ENCODE data around the gene SLC6A11. TPM values are rescaled to one million over a fixed set of nuclear protein-coding genes. Genes with fewer than 3 reads are reported as not detected.

Gene SLC6A11
- total RNA-seq, 1 experiment from 2014 or later, result 1.5 TPM

GRCh38 chr3:10873415-10873814 is 57.4 kb downstream of the SLC6A11 start:
- no peak for DNase-seq
- H3K79me1 ChIP-seq (ENCODE audit: insufficient read depth, low read depth, low read length, poor library complexity, severe bottlenecking), result no peaks in the 10 kb centered on the region
- H3K27ac Mint-ChIP-seq, result no peak overlapping the region
- no peak overlapping the region for H4K8ac ChIP-seq (replicated peaks; ENCODE audit: insufficient read length, low read depth, low read length)
- TF ChIP-seq CTCF (conservative IDR thresholded peaks at IDR 0.05), result no peak
- no peak overlapping the region for H2BK12ac ChIP-seq (ENCODE audit: insufficient read length, low read depth, low read length)
- no peaks in the 10 kb centered on the region for H3K9me3 Mint-ChIP-seq
- no peak overlapping the region for H3K23ac ChIP-seq (ENCODE audit: insufficient read length, low read depth, low read length)
- no peak overlapping the region for H2BK20ac ChIP-seq (ENCODE audit: low read depth, low read length, poor library complexity, severe bottlenecking)
- H3K4me1 ChIP-seq (ENCODE audit: insufficient read depth, low read length), result no peaks in the 10 kb centered on the region
- H2BK15ac ChIP-seq (ENCODE audit: low read depth, low read length), result no peak overlapping the region
- no peak overlapping the region for H2AK5ac ChIP-seq (ENCODE audit: insufficient read length, low read length)
- no peak overlapping the region for H3K18ac ChIP-seq (ENCODE audit: insufficient read length, low read depth, low read length)
- H3K27ac ChIP-seq (ENCODE audit: insufficient read length, low read depth, low read length), result no peak overlapping the region
- H2AFZ ChIP-seq (ENCODE audit: low read length), result no peak overlapping the region
- peaks cover 0 to 5% of the 10 kb centered on the region in 2 experiments; a peak in 1 of 4 replicates for H3K4me1 Mint-ChIP-seq
- H3K23me2 ChIP-seq (ENCODE audit: insufficient read length, low read depth, low read length, poor library complexity, severe bottlenecking), result no peaks in the 10 kb centered on the region
- H4K20me1 ChIP-seq (ENCODE audit: control insufficient read depth, insufficient read depth, insufficient read length), result no peaks in the 10 kb centered on the region
- H3K36me3 Mint-ChIP-seq (ENCODE audit: insufficient read depth in 1 of 3, low read depth in 3 of 3), result no peaks in the 10 kb centered on the region; a peak in 1 of 7 replicates
- H3K9me3 ChIP-seq (ENCODE audit: control insufficient read depth, low read depth, low read length), result no peaks in the 10 kb centered on the region
- no peak overlapping the region for H2BK5ac ChIP-seq (ENCODE audit: insufficient read length, low read length)
- no peak overlapping the region for H3K4ac ChIP-seq (ENCODE audit: low read depth, low read length)
- H3K14ac ChIP-seq (ENCODE audit: insufficient read depth, low read length), result no peak overlapping the region
- H3K4me3 Mint-ChIP-seq, result no peak overlapping the region
- H3K4me2 ChIP-seq (ENCODE audit: insufficient read depth, insufficient read length, low read length), result no peak overlapping the region
- no peak overlapping the region for H3T11ph ChIP-seq (ENCODE audit: low read length)
- no peak overlapping the region for H3K56ac ChIP-seq (ENCODE audit: insufficient read length, low read depth, low read length)
- H4K91ac ChIP-seq (ENCODE audit: insufficient read length, low read depth, low read length), result no peak overlapping the region
- peaks cover 99% of the 10 kb centered on the region for H3K27me3 Mint-ChIP-seq (ENCODE audit: low read depth)
- H3K9ac ChIP-seq (ENCODE audit: extremely low read depth, insufficient read length, low read length), result no peak overlapping the region
- 100% methylated on average over 2 of the region's 5 CpGs for WGBS (ENCODE audit: extremely low coverage, insufficient read length, low lambda C conversion rate)
- no peaks in the 10 kb centered on the region for H3K79me2 ChIP-seq (ENCODE audit: insufficient read depth, low read length)
- peaks cover 58% of the 10 kb centered on the region; the same call in 1 of the 2 replicates for H3K27me3 ChIP-seq (ENCODE audit: insufficient read depth, low read length)
- H2BK120ac ChIP-seq (ENCODE audit: low read depth, low read length, poor library complexity, severe bottlenecking), result no peak overlapping the region
- H4K5ac ChIP-seq (ENCODE audit: insufficient read length, low read depth, low read length), result no peak overlapping the region
